Activated CD4-positive, CD25-positive, alpha-beta regulatory T cell (primary cell): Measurements from ENCODE around the gene CYB561.

Source experiments
- DNase-seq, 4 experiments: peaks; one replicate each; lab custom pipeline; 2025; lab: John Stamatoyannopoulos, UW

CYB561 gene

GRCh38 chr17:63433746-63434591 lies 12.1 kb downstream of the CYB561 start:
- no peak for DNase-seq

DNA sequence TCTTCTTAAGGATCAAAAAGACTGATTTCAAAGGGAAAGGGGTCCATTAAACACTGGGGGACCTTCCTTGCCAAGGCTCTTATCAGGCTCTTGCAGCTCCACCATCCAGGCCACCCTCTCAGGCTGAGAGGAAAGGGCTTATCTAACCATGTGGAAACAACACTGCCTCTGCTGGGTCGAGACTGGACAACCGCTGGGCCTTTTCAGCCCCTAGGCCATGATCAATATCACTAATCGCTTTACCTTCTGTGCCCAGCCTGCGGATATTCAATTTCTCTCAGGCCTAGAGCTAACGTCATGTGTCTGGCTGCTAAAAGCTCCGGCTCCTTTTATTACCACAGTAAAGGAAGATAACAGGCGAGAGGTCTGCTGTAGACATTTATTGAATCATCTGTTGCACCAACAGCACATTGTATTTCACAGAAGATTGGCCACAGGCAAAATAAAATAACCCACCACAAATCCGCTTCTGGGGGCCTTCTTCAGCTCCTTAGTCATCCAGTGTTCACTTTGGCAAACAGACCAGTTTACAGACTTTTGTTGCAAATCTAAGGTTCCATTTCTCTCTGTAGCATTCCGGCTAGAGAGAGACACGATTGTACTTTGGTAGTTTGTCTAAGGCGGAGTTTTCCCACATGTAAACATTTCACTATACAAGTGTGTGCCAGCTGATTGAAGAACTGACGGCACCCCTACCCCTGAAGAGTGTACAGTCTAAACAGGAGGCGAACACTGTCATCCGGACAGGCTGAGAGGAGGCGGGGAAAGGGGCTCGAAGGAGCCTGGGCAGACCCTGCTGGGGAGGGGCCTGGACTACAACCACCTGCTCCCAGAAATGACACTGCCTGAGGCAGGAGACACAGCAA lies 13.9 kb downstream of the CYB561 start:
- no peak for DNase-seq

DNA sequence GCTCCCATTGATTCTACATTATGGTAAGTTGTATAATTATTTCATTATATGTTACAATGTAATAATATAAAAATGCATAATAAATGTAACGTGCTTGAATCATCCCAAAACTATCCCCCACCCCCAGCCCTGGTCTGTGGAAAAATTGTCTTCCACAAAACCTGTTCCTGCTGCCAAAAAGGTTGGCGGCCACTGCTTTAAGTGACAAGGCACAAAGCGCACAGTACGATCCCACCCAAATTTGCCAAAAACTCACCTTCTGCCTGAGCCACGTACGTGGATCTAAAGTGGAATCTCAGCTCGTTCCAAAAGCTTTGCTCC lies 14.5 kb downstream of the CYB561 start:
- no peak for DNase-seq

GRCh38 chr17:63430223-63430622 lies 15.9 kb downstream of the CYB561 start:
- DNase-seq, result no peak

- no peak for DNase-seq
Measured at GRCh38 chr17:63429766-63430165, 16.3 kb downstream of the CYB561 start.

DNA sequence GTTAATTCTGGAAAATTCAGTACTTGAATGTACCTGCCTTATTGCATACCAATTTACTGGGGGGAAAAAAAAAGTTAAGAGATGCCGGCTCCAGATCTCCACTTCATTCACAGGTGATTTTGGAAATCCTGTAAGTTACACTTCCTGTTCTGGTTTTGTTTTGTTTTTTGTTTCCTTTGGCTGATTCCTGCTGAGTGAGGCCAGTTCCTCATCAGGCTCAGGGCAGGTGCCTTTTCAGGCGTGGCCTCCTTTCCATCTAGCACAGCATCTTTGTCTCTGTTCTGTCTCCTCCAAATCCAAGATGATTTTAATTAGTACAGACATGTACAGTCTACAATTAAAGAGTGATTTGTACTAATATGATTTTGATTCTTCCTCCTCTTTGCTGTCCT lies 19.2 kb downstream of the CYB561 start:
- no peak for DNase-seq

- no peak for DNase-seq
Measured at GRCh38 chr17:63426041-63426916, 19.8 kb downstream of the CYB561 start.

GRCh38 chr17:63425483-63425882 lies 20.6 kb downstream of the CYB561 start:
- peak; percentile 16 to 43 (median 28) for DNase-seq

DNA sequence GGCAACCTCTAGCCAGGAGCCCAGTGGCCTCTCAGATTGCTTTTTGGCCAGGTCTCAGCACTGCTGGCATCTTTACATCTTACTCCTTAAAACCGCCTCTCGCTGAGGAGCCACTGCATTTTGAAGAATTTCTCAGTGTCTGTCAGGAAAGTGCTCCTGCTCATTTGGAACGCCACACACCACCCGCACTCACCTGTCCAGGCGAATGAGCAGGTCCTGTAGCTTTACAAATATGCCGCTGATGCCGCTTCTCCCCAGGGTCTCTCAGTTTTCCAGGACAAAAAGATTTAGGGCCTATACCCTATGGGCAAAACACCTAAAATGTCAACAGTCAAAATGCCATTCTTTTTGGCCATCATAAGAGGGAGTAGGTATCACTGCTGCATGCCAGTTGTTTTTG lies 22.1 kb downstream of the CYB561 start:
- DNase-seq, result no peak

DNA sequence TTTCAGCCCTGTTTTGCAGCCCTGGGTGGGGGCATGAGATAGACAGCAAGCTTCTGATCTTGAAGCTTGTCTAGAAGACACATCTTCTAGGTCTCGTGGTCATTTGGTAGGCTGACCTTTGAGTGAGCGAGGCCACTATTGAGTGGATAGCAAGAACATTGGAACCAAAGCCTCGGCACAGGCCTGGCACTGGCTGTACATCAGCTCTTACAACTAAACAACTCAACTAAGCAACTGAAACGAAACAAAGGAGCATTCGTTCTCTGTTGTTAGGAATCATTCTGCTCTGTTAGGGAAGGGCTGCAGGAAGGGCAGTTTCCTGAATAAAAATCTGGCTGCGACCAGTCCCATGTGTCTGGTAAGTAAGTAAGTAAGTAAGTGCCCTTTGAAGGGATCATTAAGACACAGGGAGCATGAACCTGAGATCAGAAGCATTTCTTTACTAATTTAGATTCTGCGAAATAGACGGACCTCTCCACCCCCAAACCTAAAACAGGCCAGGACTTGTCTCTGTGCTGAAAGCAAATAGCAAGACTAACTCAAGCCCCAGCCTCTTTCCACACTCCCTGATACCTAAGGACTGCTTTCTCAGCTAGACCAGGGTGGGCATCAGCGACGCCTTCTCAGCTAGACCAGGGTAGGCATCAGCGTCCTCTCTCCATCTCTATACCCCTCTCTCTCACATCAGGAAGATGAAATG lies 22.7 kb downstream of the CYB561 start:
- DNase-seq, result no peak

DNA sequence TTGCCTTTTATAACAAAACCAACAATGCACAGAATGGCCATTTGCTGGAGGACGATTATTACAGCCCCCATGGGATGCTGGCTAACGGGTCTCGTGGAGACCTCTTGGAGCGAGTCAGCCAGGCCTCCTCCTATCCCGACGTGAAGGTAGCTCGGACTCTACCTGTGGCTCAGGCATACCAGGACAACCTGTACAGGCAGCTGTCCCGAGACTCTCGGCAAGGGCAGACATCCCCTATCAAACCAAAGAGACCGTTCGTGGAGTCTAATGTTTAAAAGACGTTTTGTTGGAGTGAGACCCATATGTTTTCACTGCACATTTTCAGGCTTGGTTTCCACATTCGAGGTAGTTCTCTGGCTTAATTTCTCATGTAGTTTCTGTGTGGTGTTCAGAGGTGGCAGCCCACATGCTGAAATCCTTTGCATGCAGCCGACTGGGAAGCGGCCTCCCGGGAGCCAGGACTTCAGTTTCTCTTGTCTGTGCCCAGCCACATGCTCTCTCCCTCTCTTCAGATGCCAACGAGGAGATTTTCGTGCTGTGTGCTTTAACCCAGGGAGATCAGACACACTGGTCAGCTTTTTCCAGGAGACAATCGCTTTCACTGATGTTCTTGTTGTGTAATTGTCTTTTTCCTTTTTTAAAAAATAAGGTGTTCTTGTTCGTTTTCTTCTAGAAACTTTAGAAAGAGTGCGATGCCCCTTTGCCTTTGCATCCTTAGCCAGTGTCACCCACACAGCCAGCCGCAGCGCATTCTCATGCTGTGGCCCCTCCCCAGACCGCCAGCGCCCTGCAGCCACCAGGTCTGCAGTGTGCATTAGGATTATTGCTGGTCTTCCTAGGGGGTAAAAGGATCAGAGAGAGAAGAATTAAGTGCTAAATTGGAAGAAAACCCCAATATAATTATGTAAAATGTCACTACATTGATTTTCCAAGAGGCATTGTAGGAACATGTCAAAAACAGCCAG lies 24.1 kb downstream of the CYB561 start:
- DNase-seq, result no peak

DNA sequence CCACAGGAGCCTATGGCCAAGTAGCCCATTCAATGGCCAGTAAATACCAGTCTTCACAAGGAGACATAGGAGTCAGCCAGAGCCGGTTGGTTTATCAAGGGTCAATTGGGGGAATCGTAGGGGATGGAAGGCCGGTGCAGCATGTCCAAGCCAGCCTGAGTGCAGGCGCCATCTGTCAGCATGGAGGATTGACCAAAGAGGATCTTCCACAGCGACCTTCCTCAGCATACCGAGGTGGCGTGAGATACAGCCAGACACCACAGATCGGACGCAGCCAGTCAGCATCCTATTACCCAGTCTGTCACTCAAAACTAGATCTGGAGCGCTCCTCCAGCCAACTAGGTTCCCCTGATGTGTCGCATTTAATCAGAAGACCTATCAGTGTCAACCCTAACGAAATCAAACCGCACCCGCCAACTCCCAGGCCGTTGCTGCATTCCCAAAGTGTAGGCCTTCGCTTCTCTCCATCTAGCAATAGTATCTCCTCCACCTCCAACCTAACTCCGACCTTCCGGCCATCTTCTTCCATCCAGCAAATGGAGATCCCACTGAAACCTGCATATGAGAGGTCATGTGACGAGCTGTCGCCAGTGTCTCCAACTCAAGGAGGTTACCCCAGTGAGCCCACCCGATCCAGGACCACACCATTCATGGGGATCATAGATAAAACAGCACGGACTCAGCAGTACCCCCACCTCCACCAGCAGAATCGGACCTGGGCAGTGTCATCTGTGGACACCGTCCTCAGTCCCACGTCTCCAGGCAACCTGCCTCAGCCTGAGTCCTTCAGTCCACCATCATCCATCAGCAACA lies 25.0 kb downstream of the CYB561 start:
- no peak for DNase-seq

DNA sequence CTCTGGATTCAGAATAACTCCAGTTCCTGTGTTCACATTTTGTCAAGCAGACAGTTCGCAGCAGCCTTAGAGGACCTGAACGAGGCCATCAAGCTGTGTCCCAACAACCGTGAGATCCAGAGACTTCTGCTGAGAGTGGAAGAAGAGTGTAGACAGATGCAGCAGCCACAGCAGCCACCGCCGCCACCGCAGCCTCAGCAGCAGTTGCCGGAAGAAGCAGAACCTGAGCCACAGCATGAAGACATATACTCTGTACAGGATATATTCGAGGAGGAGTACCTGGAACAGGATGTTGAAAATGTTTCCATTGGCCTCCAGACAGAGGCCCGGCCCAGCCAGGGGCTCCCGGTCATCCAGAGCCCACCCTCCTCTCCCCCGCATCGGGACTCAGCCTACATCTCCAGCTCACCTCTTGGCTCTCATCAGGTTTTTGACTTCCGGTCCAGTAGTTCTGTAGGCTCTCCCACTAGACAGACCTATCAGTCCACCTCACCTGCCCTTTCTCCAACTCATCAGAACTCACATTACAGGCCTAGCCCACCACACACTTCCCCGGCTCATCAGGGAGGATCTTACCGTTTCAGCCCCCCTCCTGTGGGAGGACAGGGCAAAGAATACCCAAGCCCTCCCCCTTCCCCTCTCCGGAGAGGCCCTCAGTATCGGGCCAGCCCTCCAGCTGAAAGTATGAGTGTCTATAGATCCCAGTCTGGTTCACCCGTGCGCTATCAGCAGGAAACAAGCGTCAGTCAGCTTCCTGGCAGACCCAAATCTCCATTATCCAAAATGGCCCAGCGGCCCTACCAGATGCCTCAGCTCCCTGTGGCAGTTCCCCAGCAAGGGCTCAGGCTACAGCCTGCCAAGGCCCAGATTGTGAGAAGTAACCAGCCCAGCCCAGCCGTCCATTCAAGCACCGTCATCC lies 25.9 kb downstream of the CYB561 start:
- no peak for DNase-seq

- no peak for DNase-seq
Measured at GRCh38 chr17:63419398-63419797, 26.7 kb downstream of the CYB561 start.

GRCh38 chr17:63418540-63418939 lies 27.6 kb downstream of the CYB561 start:
- DNase-seq, result no peak

GRCh38 chr17:63414222-63414621 lies 31.9 kb downstream of the CYB561 start:
- no peak for DNase-seq

DNA sequence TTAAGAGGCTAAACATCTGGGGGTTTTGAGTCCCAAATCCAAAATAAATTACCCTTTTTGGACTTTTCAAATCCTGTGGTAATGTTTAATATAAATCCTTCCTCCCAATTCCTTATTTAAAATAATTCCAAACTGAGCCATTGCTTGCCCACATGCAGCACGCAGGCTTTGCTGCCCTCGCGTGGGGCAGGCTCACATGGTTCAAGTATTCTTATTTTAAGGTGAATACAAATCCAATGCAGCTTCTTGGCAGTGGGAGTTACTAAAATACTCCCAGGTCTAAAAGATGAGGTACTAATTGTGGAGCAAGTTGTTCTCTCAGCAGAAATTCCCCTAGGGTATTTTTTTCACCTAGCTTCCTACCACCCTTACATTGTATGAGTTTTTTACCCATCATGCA lies 33.0 kb downstream of the CYB561 start:
- DNase-seq, result no peak

- no peak for DNase-seq
Measured at GRCh38 chr17:63412234-63412633, 33.9 kb downstream of the CYB561 start.
